ENCODE data around the gene ABCC4. TPM values are rescaled to one million over a fixed set of nuclear protein-coding genes. Genes with fewer than 3 reads are reported as not detected.

ABCC4 gene
- polyA plus RNA-seq, 2 donors = 0.55 to 1.4 TPM

- H3K4me3 ChIP-seq (ENCODE audit: low read depth in 1 of 2, low read length in 2 of 2) = no peak overlapping the region
These were observed 39.3 kb downstream of the ABCC4 start for GRCh38 chr13:95261956-95262355.

GRCh38 chr13:95260031-95260525, 41.2 kb downstream of the ABCC4 start:
- Histone ChIP-seq H3K27me3 (ENCODE audit: control insufficient read depth in 1 of 2, insufficient read depth in 2 of 2, low read length in 2 of 2) (no peaks in the 10 kb centered on the region), H3K9me3 (ENCODE audit: control insufficient read depth in 2 of 2, insufficient read depth in 1 of 2, low read depth in 1 of 2, low read length in 1 of 2) (no peaks in the 10 kb centered on the region), H3K36me3 (ENCODE audit: control insufficient read depth in 2 of 2, insufficient read depth in 2 of 2, low read length in 1 of 2) (no peaks in the 10 kb centered on the region), H3K4me3 (ENCODE audit: low read depth in 1 of 2, low read length in 2 of 2) (no peak overlapping the region), H3K27ac (ENCODE audit: low read depth in 2 of 2, low read length in 1 of 2) (no peak overlapping the region), H3K4me1 (ENCODE audit: control insufficient read depth in 2 of 2, insufficient read depth in 2 of 2, low read length in 1 of 2) (no peaks in the 10 kb centered on the region)
- WGBS, 2 donors = 88 to 92% methylated on average over 7 of the region's 7 CpGs

More at GRCh38 chr13:95261956-95262355, 39.3 kb downstream of the ABCC4 start:
- H3K9me3 ChIP-seq (ENCODE audit: control insufficient read depth in 2 of 2, insufficient read depth in 1 of 2, low read depth in 1 of 2, low read length in 1 of 2) = peaks cover 0 to 2% of the 10 kb centered on the region in 2 donors
- no peaks in the 10 kb centered on the region for H3K4me1 ChIP-seq (ENCODE audit: control insufficient read depth in 2 of 2, insufficient read depth in 2 of 2, low read length in 1 of 2)
- H3K27ac ChIP-seq (ENCODE audit: low read depth in 2 of 2, low read length in 1 of 2) = no peak overlapping the region
- H3K27me3 ChIP-seq (ENCODE audit: control insufficient read depth in 1 of 2, insufficient read depth in 2 of 2, low read length in 2 of 2) = no peaks in the 10 kb centered on the region
- no peaks in the 10 kb centered on the region for H3K36me3 ChIP-seq (ENCODE audit: control insufficient read depth in 2 of 2, insufficient read depth in 2 of 2, low read length in 1 of 2)
- WGBS, 2 donors = 76 to 79% methylated on average over 3 of the region's 3 CpGs

GRCh38 chr13:95258619-95259194, 42.5 kb downstream of the ABCC4 start:
- Histone ChIP-seq H3K27me3 (ENCODE audit: control insufficient read depth in 1 of 2, insufficient read depth in 2 of 2, low read length in 2 of 2) (no peaks in the 10 kb centered on the region), H3K4me1 (ENCODE audit: control insufficient read depth in 2 of 2, insufficient read depth in 2 of 2, low read length in 1 of 2) (no peaks in the 10 kb centered on the region), H3K4me3 (ENCODE audit: low read depth in 1 of 2, low read length in 2 of 2) (no peak overlapping the region), H3K36me3 (ENCODE audit: control insufficient read depth in 2 of 2, insufficient read depth in 2 of 2, low read length in 1 of 2) (no peaks in the 10 kb centered on the region), H3K27ac (ENCODE audit: low read depth in 2 of 2, low read length in 1 of 2) (no peak overlapping the region), H3K9me3 (ENCODE audit: control insufficient read depth in 2 of 2, insufficient read depth in 1 of 2, low read depth in 1 of 2, low read length in 1 of 2) (no peaks in the 10 kb centered on the region)
- WGBS, 2 donors = 81 to 90% methylated on average over 9 of the region's 9 CpGs

- Histone ChIP-seq H3K9me3 (ENCODE audit: control insufficient read depth in 2 of 2, insufficient read depth in 1 of 2, low read depth in 1 of 2, low read length in 1 of 2) (no peaks in the 10 kb centered on the region), H3K36me3 (ENCODE audit: control insufficient read depth in 2 of 2, insufficient read depth in 2 of 2, low read length in 1 of 2) (no peaks in the 10 kb centered on the region), H3K27ac (ENCODE audit: low read depth in 2 of 2, low read length in 1 of 2) (no peak overlapping the region), H3K27me3 (ENCODE audit: control insufficient read depth in 1 of 2, insufficient read depth in 2 of 2, low read length in 2 of 2) (no peaks in the 10 kb centered on the region), H3K4me3 (ENCODE audit: low read depth in 1 of 2, low read length in 2 of 2) (no peak overlapping the region), H3K4me1 (ENCODE audit: control insufficient read depth in 2 of 2, insufficient read depth in 2 of 2, low read length in 1 of 2) (no peaks in the 10 kb centered on the region)
- WGBS, 2 donors = 93 to 95% methylated on average over 5 of the region's 5 CpGs
These were observed 43.2 kb downstream of the ABCC4 start for GRCh38 chr13:95258098-95258497.

DNA sequence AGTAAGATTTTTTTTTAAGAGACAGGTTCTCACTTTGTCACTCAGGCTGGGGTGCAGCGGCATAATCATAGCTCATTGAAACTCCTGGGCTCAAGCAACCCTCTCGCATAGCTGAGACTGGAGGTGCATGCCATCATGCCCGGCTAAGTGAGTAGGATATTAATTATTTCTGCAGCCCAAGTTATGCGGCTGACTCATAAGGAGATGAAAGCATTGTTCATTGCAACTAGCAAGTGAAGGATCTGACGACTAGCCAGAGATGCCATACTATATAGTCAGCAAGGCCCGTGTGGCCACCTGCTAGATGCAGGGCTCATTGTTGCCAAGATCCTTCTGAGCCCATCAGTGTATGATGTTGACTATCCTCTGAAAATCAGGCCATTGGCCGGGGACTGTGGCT, 45.2 kb downstream of the ABCC4 start:
- Histone ChIP-seq H3K36me3 (ENCODE audit: control insufficient read depth in 2 of 2, insufficient read depth in 2 of 2, low read length in 1 of 2) (no peaks in the 10 kb centered on the region), H3K4me1 (ENCODE audit: control insufficient read depth in 2 of 2, insufficient read depth in 2 of 2, low read length in 1 of 2) (no peaks in the 10 kb centered on the region), H3K27me3 (ENCODE audit: control insufficient read depth in 1 of 2, insufficient read depth in 2 of 2, low read length in 2 of 2) (no peaks in the 10 kb centered on the region), H3K27ac (ENCODE audit: low read depth in 2 of 2, low read length in 1 of 2) (no peak overlapping the region), H3K4me3 (ENCODE audit: low read depth in 1 of 2, low read length in 2 of 2) (no peak overlapping the region), H3K9me3 (ENCODE audit: control insufficient read depth in 2 of 2, insufficient read depth in 1 of 2, low read depth in 1 of 2, low read length in 1 of 2) (no peaks in the 10 kb centered on the region)
- WGBS, 2 donors = 50 to 57% methylated on average over 7 of the region's 7 CpGs

DNA sequence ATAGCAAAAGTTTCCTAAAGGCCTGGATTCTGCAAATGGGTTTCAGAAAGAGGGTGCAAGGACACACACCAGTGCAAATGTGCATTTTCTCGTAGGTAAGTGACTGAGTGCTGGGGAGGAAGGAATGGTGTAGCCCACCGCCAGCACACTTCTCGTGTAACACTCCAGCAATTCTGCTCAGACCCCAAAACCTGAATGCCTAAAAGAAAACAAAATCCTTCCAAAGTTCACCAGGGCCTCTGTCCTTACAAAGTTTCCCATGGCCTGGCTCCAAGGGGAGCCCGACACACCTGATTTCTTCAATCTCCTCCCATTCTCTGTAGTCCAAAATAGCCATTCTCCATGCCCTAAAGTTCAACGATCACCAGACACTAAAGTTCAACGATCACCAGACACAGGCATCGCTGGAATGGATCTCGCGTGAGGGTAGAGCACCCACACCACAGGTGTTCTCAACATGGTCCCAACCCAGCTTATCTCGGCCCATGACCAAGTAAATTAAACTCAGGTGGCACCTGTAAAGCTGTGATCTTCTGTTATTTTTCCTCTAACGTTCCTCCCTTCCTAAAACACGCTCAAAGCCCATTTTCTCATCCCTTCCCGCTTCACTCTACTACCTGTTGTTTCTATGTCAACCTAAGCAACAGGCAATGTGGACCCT, 46.0 kb downstream of the ABCC4 start:
- no peaks in the 10 kb centered on the region for H3K9me3 ChIP-seq (ENCODE audit: control insufficient read depth in 2 of 2, insufficient read depth in 1 of 2, low read depth in 1 of 2, low read length in 1 of 2)
- H3K4me1 ChIP-seq (ENCODE audit: control insufficient read depth in 2 of 2, insufficient read depth in 2 of 2, low read length in 1 of 2) = no peaks in the 10 kb centered on the region
- no peak overlapping the region for H3K27ac ChIP-seq (ENCODE audit: low read depth in 2 of 2, low read length in 1 of 2)
- no peaks in the 10 kb centered on the region for H3K36me3 ChIP-seq (ENCODE audit: control insufficient read depth in 2 of 2, insufficient read depth in 2 of 2, low read length in 1 of 2)
- no peak overlapping the region for H3K4me3 ChIP-seq (ENCODE audit: low read depth in 1 of 2, low read length in 2 of 2)
- WGBS, 2 donors = 92 to 97% methylated on average over 13 of the region's 13 CpGs
- no peaks in the 10 kb centered on the region for H3K27me3 ChIP-seq (ENCODE audit: control insufficient read depth in 1 of 2, insufficient read depth in 2 of 2, low read length in 2 of 2)

GRCh38 chr13:95254339-95254738, 46.9 kb downstream of the ABCC4 start:
- Histone ChIP-seq H3K9me3 (ENCODE audit: control insufficient read depth in 2 of 2, insufficient read depth in 1 of 2, low read depth in 1 of 2, low read length in 1 of 2) (no peaks in the 10 kb centered on the region), H3K4me3 (ENCODE audit: low read depth in 1 of 2, low read length in 2 of 2) (no peak overlapping the region), H3K36me3 (ENCODE audit: control insufficient read depth in 2 of 2, insufficient read depth in 2 of 2, low read length in 1 of 2) (no peaks in the 10 kb centered on the region), H3K4me1 (ENCODE audit: control insufficient read depth in 2 of 2, insufficient read depth in 2 of 2, low read length in 1 of 2) (no peaks in the 10 kb centered on the region), H3K27me3 (ENCODE audit: control insufficient read depth in 1 of 2, insufficient read depth in 2 of 2, low read length in 2 of 2) (no peaks in the 10 kb centered on the region), H3K27ac (ENCODE audit: low read depth in 2 of 2, low read length in 1 of 2) (no peak overlapping the region)
- 41 to 81% methylated on average over 1 of the region's 1 CpG for WGBS, 2 donors

GRCh38 chr13:95253033-95253432, 48.2 kb downstream of the ABCC4 start:
- Histone ChIP-seq H3K27me3 (ENCODE audit: control insufficient read depth in 1 of 2, insufficient read depth in 2 of 2, low read length in 2 of 2) (no peaks in the 10 kb centered on the region), H3K36me3 (ENCODE audit: control insufficient read depth in 2 of 2, insufficient read depth in 2 of 2, low read length in 1 of 2) (no peaks in the 10 kb centered on the region), H3K9me3 (ENCODE audit: control insufficient read depth in 2 of 2, insufficient read depth in 1 of 2, low read depth in 1 of 2, low read length in 1 of 2) (no peaks in the 10 kb centered on the region), H3K4me1 (ENCODE audit: control insufficient read depth in 2 of 2, insufficient read depth in 2 of 2, low read length in 1 of 2) (no peaks in the 10 kb centered on the region), H3K27ac (ENCODE audit: low read depth in 2 of 2, low read length in 1 of 2) (no peak overlapping the region), H3K4me3 (ENCODE audit: low read depth in 1 of 2, low read length in 2 of 2) (no peak overlapping the region)
- 92 to 94% methylated on average over 6 of the region's 6 CpGs for WGBS, 2 donors

GRCh38 chr13:95251641-95252040, 49.6 kb downstream of the ABCC4 start:
- Histone ChIP-seq H3K9me3 (ENCODE audit: control insufficient read depth in 2 of 2, insufficient read depth in 1 of 2, low read depth in 1 of 2, low read length in 1 of 2) (no peaks in the 10 kb centered on the region), H3K27ac (ENCODE audit: low read depth in 2 of 2, low read length in 1 of 2) (no peak overlapping the region), H3K27me3 (ENCODE audit: control insufficient read depth in 1 of 2, insufficient read depth in 2 of 2, low read length in 2 of 2) (no peaks in the 10 kb centered on the region), H3K4me3 (ENCODE audit: low read depth in 1 of 2, low read length in 2 of 2) (no peak overlapping the region), H3K4me1 (ENCODE audit: control insufficient read depth in 2 of 2, insufficient read depth in 2 of 2, low read length in 1 of 2) (no peaks in the 10 kb centered on the region), H3K36me3 (ENCODE audit: control insufficient read depth in 2 of 2, insufficient read depth in 2 of 2, low read length in 1 of 2) (no peaks in the 10 kb centered on the region)
- WGBS, 2 donors = 90 to 91% methylated on average over 5 of the region's 5 CpGs

DNA sequence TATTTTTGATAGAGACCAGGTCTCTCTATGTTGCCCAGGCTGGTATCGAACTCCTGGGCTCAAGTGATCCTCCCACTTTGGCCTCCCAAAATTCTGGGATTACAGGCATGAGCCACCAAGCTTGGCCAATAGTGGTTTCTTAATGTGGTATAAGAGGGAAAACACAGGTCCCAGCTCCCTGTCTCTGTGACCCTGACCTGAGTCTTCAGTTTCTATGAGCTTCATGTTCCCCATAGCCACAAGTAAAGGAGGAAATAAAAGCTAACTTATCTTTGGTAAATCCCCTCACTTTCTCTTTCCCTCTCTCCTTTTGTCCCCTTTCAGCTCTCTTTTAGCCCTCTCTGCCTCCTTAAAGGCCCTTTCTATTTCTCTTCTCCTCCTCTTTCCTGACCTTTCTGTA, 50.3 kb downstream of the ABCC4 start:
- WGBS, 2 donors = 100% methylated on average over 1 of the region's 1 CpG
- H3K27me3 ChIP-seq (ENCODE audit: control insufficient read depth in 1 of 2, insufficient read depth in 2 of 2, low read length in 2 of 2) = no peaks in the 10 kb centered on the region
- no peak overlapping the region for H3K27ac ChIP-seq (ENCODE audit: low read depth in 2 of 2, low read length in 1 of 2)
- H3K4me3 ChIP-seq (ENCODE audit: low read depth in 1 of 2, low read length in 2 of 2) = no peak overlapping the region
- no peaks in the 10 kb centered on the region for H3K4me1 ChIP-seq (ENCODE audit: control insufficient read depth in 2 of 2, insufficient read depth in 2 of 2, low read length in 1 of 2)
- H3K36me3 ChIP-seq (ENCODE audit: control insufficient read depth in 2 of 2, insufficient read depth in 2 of 2, low read length in 1 of 2) = no peaks in the 10 kb centered on the region
- H3K9me3 ChIP-seq (ENCODE audit: control insufficient read depth in 2 of 2, insufficient read depth in 1 of 2, low read depth in 1 of 2, low read length in 1 of 2) = no peaks in the 10 kb centered on the region

Measured in esophagus (tissue), 2 donors.